ENCODE data around the gene TOMM40L. TPM values are rescaled to one million over a fixed set of nuclear protein-coding genes. Genes with fewer than 3 reads are reported as not detected.

Gene TOMM40L
- 9.6 TPM for polyA plus RNA-seq (2012; ENCODE audit: low read depth, missing spikeins)

DNA sequence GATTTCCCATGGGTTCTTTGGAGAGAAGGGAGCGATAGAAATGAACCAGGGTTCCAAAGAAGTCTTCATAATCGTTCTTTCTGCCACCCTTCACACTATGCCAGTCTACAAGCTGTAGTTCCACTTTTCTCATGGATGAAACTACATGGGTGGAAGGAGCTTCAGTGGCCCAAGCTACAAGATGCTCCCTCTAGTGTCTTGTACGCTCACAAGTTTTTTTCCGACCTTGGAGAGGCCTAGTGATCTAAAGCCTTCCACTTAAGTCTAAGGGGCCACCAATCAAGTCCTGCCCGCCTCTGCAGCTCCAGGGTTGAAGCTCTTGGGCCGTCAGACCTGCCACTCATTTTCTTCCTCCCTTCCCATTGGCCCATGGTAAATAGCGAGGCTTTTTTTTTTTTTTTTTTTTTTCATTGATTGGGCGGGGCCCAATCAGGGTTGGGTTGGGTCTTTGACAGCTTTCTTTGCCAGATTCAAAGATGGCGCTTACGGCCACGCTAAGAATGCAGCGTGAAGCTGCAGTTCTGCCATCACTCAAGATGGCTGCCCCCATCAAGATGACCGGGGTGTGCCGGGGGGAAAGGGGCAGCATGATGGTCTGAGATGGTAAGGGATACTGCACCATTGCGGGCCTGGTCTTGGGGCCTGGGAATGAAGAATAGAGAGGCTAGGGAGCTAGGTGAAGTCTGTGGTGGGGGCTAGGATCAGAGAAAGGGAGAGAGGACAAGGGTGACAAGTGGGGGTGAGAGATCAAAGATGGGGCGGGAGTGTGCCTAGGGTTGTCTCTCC lies at the start of gene TOMM40L:
TOMM40L (plus strand) TSS at position 527 of the 786 bp plus-strand sequence. CDS start 430 bp downstream, outside the sequence.
- FAIRE-seq = peak; percentile 95
- TF ChIP-seq TAF1 (IDR thresholded peaks at IDR 0.05; ENCODE audit: low read depth, low read length) (peak; percentile 73), SPI1 (IDR thresholded peaks at IDR 0.05; ENCODE audit: low read depth, low read length) (no peak), POLR2AphosphoS5 (IDR thresholded peaks at IDR 0.05; ENCODE audit: low read depth, low read length) (no peak), POLR2A (IDR thresholded peaks at IDR 0.05; ENCODE audit: low read depth, low read length) (no peak), PAX5 (IDR thresholded peaks at IDR 0.05; ENCODE audit: insufficient read depth, low read length, severe bottlenecking) (no peak), POU2F2 (IDR thresholded peaks at IDR 0.05; ENCODE audit: low read depth, low read length) (no peak)

DNA sequence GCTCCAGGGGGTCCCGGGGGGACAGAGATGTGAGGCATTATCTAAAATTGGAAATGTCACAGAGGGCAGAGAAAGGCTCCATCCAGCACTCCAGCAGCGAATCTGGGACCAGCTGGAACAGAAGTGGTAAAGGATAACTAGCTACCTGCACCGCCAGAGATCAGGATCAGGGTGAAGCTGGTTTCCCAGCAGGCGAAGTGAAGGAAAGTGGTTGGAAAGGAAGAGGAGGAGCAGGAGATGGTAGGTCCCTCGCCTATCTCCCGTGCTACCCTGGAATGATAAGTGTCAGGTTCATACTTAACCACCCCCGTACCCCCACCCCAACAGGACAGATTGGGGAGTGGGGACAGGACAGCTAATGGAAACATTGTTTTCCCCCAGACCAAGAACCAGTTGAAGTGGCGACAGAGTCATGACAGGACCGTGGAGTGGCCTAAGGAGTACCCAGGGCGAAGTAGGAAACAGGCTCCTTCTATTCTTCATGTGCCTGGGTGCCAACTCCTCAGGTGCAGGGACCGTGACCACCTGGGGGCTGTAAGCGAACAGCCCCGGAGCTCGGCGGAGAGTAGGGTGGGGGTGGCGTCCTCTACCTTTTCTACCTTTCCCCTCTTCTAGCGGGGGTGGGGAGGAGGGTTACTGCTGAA lies 49.3 kb upstream of the TOMM40L start:
- no peak for DNase-seq (ENCODE audit: insufficient read length, low spot score)
- no peak for FAIRE-seq
- TF ChIP-seq PAX5 (IDR thresholded peaks at IDR 0.05; ENCODE audit: insufficient read depth, low read length, severe bottlenecking) (peak; percentile 94), POLR2A (IDR thresholded peaks at IDR 0.05; ENCODE audit: low read depth, low read length) (no peak)

More for the DNA sequence above, at the start of gene TOMM40L:
- DNase-seq (ENCODE audit: insufficient read length, low spot score) = peak; percentile 77

DNA sequence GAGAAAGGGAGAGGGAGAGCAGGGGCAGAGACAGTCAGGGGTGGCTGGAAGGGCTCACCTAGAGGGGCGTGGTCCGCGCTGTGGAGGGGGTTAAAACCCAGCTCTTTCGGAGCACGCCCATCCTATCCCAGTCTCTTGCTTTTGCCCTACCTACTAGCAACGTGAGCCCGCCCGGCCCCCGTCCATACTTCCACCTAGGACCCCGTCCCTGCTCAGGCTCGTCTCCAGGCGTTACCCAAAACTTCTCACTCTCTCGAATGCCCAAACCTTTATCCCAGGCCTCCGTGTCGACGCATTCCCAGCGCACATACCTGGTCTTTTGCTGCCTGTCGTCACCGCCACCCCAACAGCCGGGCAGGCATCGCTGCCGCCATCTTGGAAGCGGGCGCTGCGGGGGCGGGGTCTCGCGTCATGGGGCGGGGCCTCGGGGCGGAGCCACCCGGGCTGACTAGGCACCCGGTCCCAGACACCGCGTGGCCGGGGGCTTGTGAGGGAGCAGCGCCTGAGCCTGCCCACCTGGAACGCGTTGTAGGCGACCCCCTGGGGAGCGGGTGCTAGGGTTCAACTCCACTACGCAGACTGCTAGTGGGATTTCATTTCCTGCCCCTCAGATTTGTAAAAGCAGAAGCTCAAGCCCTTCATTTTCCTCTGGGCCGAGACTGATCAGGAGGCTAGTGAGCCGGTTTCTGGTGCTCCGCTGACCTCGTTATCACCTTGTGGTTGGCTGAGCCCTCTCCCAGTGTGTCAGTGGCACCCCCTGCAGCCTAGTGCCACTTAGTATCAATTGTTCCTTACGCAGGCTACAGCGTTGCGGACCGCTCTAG lies 48.5 kb upstream of the TOMM40L start, which contains the start of gene B4GALT3:
B4GALT3 (minus strand) TSS at position 396 of the 824 bp plus-strand sequence. CDS start 1,447 bp downstream, outside the sequence.
- peak; percentile 94 for DNase-seq (ENCODE audit: insufficient read length, low spot score)
- TF ChIP-seq TAF1 (IDR thresholded peaks at IDR 0.05; ENCODE audit: low read depth, low read length) = peak; percentile 89
- TF ChIP-seq POLR2A (IDR thresholded peaks at IDR 0.05; ENCODE audit: low read depth, low read length) = peak; percentile 91
- TF ChIP-seq POU2F2 (IDR thresholded peaks at IDR 0.05; ENCODE audit: low read depth, low read length) = peak; percentile 63; the same call in 1 of the 2 replicates
- TF ChIP-seq POLR2AphosphoS5 (IDR thresholded peaks at IDR 0.05; ENCODE audit: low read depth, low read length) = peak; percentile 91
- no peak for TF ChIP-seq SPI1 (IDR thresholded peaks at IDR 0.05; ENCODE audit: low read depth, low read length)
- peak; percentile 81 for FAIRE-seq

- no peak for FAIRE-seq
- DNase-seq (ENCODE audit: insufficient read length, low spot score) = no peak
- TF ChIP-seq POLR2AphosphoS5 (IDR thresholded peaks at IDR 0.05; ENCODE audit: low read depth, low read length) = no peak
- no peak for TF ChIP-seq TAF1 (IDR thresholded peaks at IDR 0.05; ENCODE audit: low read depth, low read length)
- TF ChIP-seq POU2F2 (IDR thresholded peaks at IDR 0.05; ENCODE audit: low read depth, low read length) = no peak
- TF ChIP-seq POLR2A (IDR thresholded peaks at IDR 0.05; ENCODE audit: low read depth, low read length) = no peak
- no peak for TF ChIP-seq PAX5 (IDR thresholded peaks at IDR 0.05; ENCODE audit: insufficient read depth, low read length, severe bottlenecking)
- no peak for TF ChIP-seq SPI1 (IDR thresholded peaks at IDR 0.05; ENCODE audit: low read depth, low read length)
These were observed 48.0 kb upstream of the TOMM40L start for GRCh38 chr1:161177936-161178244.

DNA sequence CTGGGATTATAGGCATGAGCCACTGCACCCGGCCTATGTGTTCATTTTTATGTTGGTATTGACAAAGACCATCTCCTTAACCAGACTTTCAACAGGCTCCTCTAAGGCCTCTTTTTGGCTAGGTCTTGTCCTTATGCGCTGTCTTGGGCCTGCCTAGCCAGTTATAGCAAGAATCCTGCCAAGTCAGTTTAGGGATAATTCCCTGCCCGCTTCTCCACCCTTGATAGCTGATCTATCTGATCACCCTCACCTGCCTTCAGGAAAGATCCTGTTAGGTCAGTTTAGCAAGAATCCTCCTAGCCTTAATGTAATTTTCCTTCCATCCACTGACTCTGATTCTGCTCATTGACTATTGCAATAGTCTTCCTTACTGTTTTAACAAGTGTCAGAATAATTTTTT lies 46.2 kb upstream of the TOMM40L start:
- TF ChIP-seq SPI1 (IDR thresholded peaks at IDR 0.05; ENCODE audit: low read depth, low read length) (no peak), POLR2A (IDR thresholded peaks at IDR 0.05; ENCODE audit: low read depth, low read length) (no peak), PAX5 (IDR thresholded peaks at IDR 0.05; ENCODE audit: insufficient read depth, low read length, severe bottlenecking) (no peak), POU2F2 (IDR thresholded peaks at IDR 0.05; ENCODE audit: low read depth, low read length) (no peak), TAF1 (IDR thresholded peaks at IDR 0.05; ENCODE audit: low read depth, low read length) (no peak), POLR2AphosphoS5 (IDR thresholded peaks at IDR 0.05; ENCODE audit: low read depth, low read length) (no peak)
- no peak for FAIRE-seq

GRCh38 chr1:161180639-161181038 lies 45.2 kb upstream of the TOMM40L start:
- FAIRE-seq (no peak), DNase-seq (ENCODE audit: insufficient read length, low spot score) (no peak)
- TF ChIP-seq POU2F2 (IDR thresholded peaks at IDR 0.05; ENCODE audit: low read depth, low read length) (no peak), POLR2A (IDR thresholded peaks at IDR 0.05; ENCODE audit: low read depth, low read length) (no peak), PAX5 (IDR thresholded peaks at IDR 0.05; ENCODE audit: insufficient read depth, low read length, severe bottlenecking) (no peak), SPI1 (IDR thresholded peaks at IDR 0.05; ENCODE audit: low read depth, low read length) (no peak), TAF1 (IDR thresholded peaks at IDR 0.05; ENCODE audit: low read depth, low read length) (no peak), POLR2AphosphoS5 (IDR thresholded peaks at IDR 0.05; ENCODE audit: low read depth, low read length) (no peak)

More for the DNA sequence above, 46.2 kb upstream of the TOMM40L start:
- DNase-seq (ENCODE audit: insufficient read length, low spot score) = no peak

DNA sequence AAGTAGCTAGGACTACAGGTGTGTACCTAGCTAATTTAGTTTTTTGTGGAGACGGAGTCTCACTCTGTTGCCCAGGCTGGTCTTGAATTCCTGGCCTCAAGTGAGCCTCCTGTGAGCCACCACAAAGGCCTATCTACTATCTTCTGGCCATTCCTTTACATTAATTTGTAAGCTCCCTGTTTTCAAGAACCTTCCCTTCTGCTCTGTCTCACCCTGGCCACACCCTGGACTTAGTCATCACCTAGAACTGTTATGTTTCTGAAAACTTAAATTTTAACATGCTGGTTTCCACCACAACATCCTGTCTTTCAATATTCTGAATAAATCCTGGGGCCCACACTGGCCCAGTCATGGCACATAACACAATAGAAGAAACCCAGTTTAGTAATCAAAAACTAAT lies 43.6 kb upstream of the TOMM40L start:
- TF ChIP-seq POLR2AphosphoS5 (IDR thresholded peaks at IDR 0.05; ENCODE audit: low read depth, low read length) = no peak
- no peak for TF ChIP-seq POLR2A (IDR thresholded peaks at IDR 0.05; ENCODE audit: low read depth, low read length)
- TF ChIP-seq POU2F2 (IDR thresholded peaks at IDR 0.05; ENCODE audit: low read depth, low read length) = no peak
- TF ChIP-seq TAF1 (IDR thresholded peaks at IDR 0.05; ENCODE audit: low read depth, low read length) = no peak
- no peak for TF ChIP-seq SPI1 (IDR thresholded peaks at IDR 0.05; ENCODE audit: low read depth, low read length)
- TF ChIP-seq PAX5 (IDR thresholded peaks at IDR 0.05; ENCODE audit: insufficient read depth, low read length, severe bottlenecking) = no peak
- DNase-seq (ENCODE audit: insufficient read length, low spot score) (no peak), FAIRE-seq (peak; percentile 20)

- TF ChIP-seq POLR2A (IDR thresholded peaks at IDR 0.05; ENCODE audit: low read depth, low read length) = peak; percentile 46; the same call in 1 of the 2 replicates
- TF ChIP-seq PAX5 (IDR thresholded peaks at IDR 0.05; ENCODE audit: insufficient read depth, low read length, severe bottlenecking) = no peak
- TF ChIP-seq SPI1 (IDR thresholded peaks at IDR 0.05; ENCODE audit: low read depth, low read length) = peak; percentile 50; the same call in 1 of the 2 replicates
- peak; percentile 53; the same call in 1 of the 2 replicates for TF ChIP-seq POU2F2 (IDR thresholded peaks at IDR 0.05; ENCODE audit: low read depth, low read length)
- no peak for TF ChIP-seq POLR2AphosphoS5 (IDR thresholded peaks at IDR 0.05; ENCODE audit: low read depth, low read length)
- no peak for TF ChIP-seq TAF1 (IDR thresholded peaks at IDR 0.05; ENCODE audit: low read depth, low read length)
- DNase-seq (ENCODE audit: insufficient read length, low spot score) = peak; percentile 49
- peak; percentile 94 for FAIRE-seq
These were observed 40.6 kb upstream of the TOMM40L start for GRCh38 chr1:161185282-161185682.
